GM12864 (cell line): ENCODE results near the gene TSR3.

ENCODE experiments used
- DNase-seq: peaks from one replicate; pipeline ENCODE4 v3.0.0-alpha.2; 2011; ENCODE audit warnings: low read depth
- H3K4me3 ChIP-seq: 2 replicates; pipeline ENCODE4 v1.5.1; 2011; ENCODE audit warnings: mild to moderate bottlenecking, low read depth, low read length, control low read depth
- CTCF ChIP-seq: IDR thresholded peaks from 2 replicates; pipeline ENCODE4 v1.5.1; 2011; ENCODE audit warnings: low read depth, mild to moderate bottlenecking, moderate library complexity, low read length, control low read depth, inconsistent platforms; ENCODE audit errors: missing control alignments

TSR3 gene

GRCh38 chr16:1346422-1347285 lies 5.0 kb downstream of the TSR3 start:
- H3K4me3 ChIP-seq: no peak overlapping the region
- DNase-seq: no peak
- no peak for TF ChIP-seq CTCF

GRCh38 chr16:1345651-1346421 lies 5.8 kb downstream of the TSR3 start:
- TF ChIP-seq CTCF: no peak
- H3K4me3 ChIP-seq: no peak overlapping the region
- no peak for DNase-seq

GRCh38 chr16:1345087-1345486 lies 6.6 kb downstream of the TSR3 start:
- no peak for TF ChIP-seq CTCF
- H3K4me3 ChIP-seq: no peak overlapping the region
- DNase-seq: no peak

GRCh38 chr16:1344499-1344898 lies 7.2 kb downstream of the TSR3 start:
- DNase-seq: no peak
- H3K4me3 ChIP-seq: no peak overlapping the region
- no peak for TF ChIP-seq CTCF

GRCh38 chr16:1343428-1344242 lies 8.0 kb downstream of the TSR3 start:
- TF ChIP-seq CTCF: no peak
- no peak for DNase-seq
- H3K4me3 ChIP-seq: no peak overlapping the region

GRCh38 chr16:1342526-1343427 lies 8.9 kb downstream of the TSR3 start:
- H3K4me3 ChIP-seq: peak overlapping the region; percentile 33; the same call in 1 of the 2 replicates
- DNase-seq: peak; percentile 90
- no peak for TF ChIP-seq CTCF
